GM23338 (cell line): ENCODE measurements around the gene EMID1.

Experiments used
- EZH2 ChIP-seq: fragments of 200-600 bp; sonication (generic); IDR thresholded peaks from one replicate; pipeline ENCODE4 v1.8.0; 2017; ENCODE audit warnings: antibody characterized with exemption, mild to moderate bottlenecking, low read depth; ENCODE audit not compliant: unreplicated experiment
- JUNB ChIP-seq: IDR thresholded peaks from one replicate; pipeline ENCODE4 v1.6.1; 2016; ENCODE audit warnings: antibody characterized with exemption; ENCODE audit not compliant: unreplicated experiment
- POLR2AphosphoS5 ChIP-seq: IDR thresholded peaks from 2 replicates; pipeline ENCODE4 v1.6.1; 2016; ENCODE audit warnings: antibody characterized with exemption, low read depth
- ZNF331 ChIP-seq: fragments of 250-450 bp; sonication (Bioruptor Pico); IDR thresholded peaks from 2 replicates; pipeline ENCODE4 v1.5.0; 2020; ENCODE audit warnings: low read depth, mild to moderate bottlenecking, moderate library complexity
- TF ChIP-seq, protein P1 (sequence below), 2 experiments: fragments of 200-600 bp in 1 of 2; sonication (generic) in 1 of 2; conservative IDR thresholded peaks; 2 replicates each; pipeline versions ENCODE4 v1.5.1 to v1.6.1; 2016 to 2017; ENCODE audit warnings: antibody characterized with exemption in 2 of 2, low read depth in 2 of 2, mild to moderate bottlenecking in 2 of 2, moderate library complexity in 1 of 2

DNA sequence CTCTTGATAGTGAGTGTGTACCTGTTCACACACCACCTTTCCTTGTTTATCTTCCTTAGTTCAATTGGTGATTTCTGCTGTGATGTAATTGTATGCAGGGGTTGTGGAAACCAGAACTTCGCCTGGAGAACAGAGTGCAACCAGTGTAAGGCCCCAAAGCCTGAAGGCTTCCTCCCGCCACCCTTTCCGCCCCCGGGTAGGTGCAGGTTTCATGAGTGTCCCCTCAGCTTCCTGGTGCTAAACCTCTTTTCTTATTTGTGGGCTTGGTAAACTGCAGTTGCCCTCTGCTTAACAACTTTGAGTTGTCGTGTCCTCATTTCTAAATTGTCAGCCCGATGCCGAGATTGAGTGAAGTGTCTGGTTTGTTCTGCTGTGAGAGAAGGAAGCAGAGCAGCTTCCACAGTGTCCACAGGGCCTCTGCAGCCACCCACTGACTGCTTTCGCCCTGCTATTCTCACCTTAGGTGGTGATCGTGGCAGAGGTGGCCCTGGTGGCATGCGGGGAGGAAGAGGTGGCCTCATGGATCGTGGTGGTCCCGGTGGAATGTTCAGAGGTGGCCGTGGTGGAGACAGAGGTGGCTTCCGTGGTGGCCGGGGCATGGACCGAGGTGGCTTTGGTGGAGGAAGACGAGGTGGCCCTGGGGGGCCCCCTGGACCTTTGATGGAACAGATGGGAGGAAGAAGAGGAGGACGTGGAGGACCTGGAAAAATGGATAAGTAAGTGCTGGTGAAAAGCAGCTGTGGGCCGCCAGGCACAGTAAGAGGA lies 93.6 kb downstream of the EMID1 start:
- TF ChIP-seq, protein P1, sequence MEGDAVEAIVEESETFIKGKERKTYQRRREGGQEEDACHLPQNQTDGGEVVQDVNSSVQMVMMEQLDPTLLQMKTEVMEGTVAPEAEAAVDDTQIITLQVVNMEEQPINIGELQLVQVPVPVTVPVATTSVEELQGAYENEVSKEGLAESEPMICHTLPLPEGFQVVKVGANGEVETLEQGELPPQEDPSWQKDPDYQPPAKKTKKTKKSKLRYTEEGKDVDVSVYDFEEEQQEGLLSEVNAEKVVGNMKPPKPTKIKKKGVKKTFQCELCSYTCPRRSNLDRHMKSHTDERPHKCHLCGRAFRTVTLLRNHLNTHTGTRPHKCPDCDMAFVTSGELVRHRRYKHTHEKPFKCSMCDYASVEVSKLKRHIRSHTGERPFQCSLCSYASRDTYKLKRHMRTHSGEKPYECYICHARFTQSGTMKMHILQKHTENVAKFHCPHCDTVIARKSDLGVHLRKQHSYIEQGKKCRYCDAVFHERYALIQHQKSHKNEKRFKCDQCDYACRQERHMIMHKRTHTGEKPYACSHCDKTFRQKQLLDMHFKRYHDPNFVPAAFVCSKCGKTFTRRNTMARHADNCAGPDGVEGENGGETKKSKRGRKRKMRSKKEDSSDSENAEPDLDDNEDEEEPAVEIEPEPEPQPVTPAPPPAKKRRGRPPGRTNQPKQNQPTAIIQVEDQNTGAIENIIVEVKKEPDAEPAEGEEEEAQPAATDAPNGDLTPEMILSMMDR (conservative IDR thresholded peaks at IDR 0.05; ENCODE audit: low read depth in 2 of 2): no peak
- no peak for TF ChIP-seq JUNB
- no peak for TF ChIP-seq POLR2AphosphoS5
- no peak for TF ChIP-seq ZNF331 (CRISPR knock-in tag)
- no peak for TF ChIP-seq EZH2
